Subcutaneous adipose tissue (tissue), 4 donors: ENCODE results near the gene RORB. TPM values are rescaled to one million over a fixed set of nuclear protein-coding genes. Genes with fewer than 3 reads are reported as not detected.

ENCODE experiments used
- CTCF ChIP-seq: fragments of 450-650 bp; IDR thresholded peaks from one replicate; pipeline ENCODE4 v1.5.1; 2016; ENCODE audit warnings: low read depth, mild to moderate bottlenecking, control low read depth, antibody characterized with exemption, moderate library complexity
- total RNA-seq, 4 donors: library from RNA; depleted of rRNA; stranded (reverse); fragments of >200 nt; gene quantifications; one replicate each; pipeline ENCODE4 v1.1.0, GENCODE V29; 2016

The RORB gene
- total RNA-seq, 4 donors from 2014 or later = 0.51 to 10.2 (median 1.7) TPM

- no peak for TF ChIP-seq CTCF
These were observed 31.1 kb downstream of the RORB start for GRCh38 chr9:74528207-74528606.

- TF ChIP-seq CTCF = no peak
These were observed 36.1 kb downstream of the RORB start for GRCh38 chr9:74533253-74533652.

GRCh38 chr9:74534841-74535240, 37.7 kb downstream of the RORB start:
- TF ChIP-seq CTCF = no peak

- no peak for TF ChIP-seq CTCF
These were observed 46.0 kb downstream of the RORB start for GRCh38 chr9:74543145-74543544.

- TF ChIP-seq CTCF = no peak
These were observed 54.1 kb downstream of the RORB start for GRCh38 chr9:74551266-74551665.

- TF ChIP-seq CTCF = no peak
These were observed 57.8 kb downstream of the RORB start for GRCh38 chr9:74554751-74555419.

GRCh38 chr9:74555565-74555964, 58.4 kb downstream of the RORB start:
- TF ChIP-seq CTCF = no peak
